Left cardiac atrium (tissue), 4 donors: ENCODE results near the gene MT1M. TPM values are rescaled to one million over a fixed set of nuclear protein-coding genes. Genes with fewer than 3 reads are reported as not detected.
"Not testable (repeated sequence)": the region's sequence is repeated elsewhere in the genome, so short reads cannot be mapped to it uniquely, and the experiment has no call there.

Experiments used
- ATAC-seq, 2 donors: fragments of 200-7000 bp; cut with Tn5 transposase; one replicate each; pipeline ENCODE4 v1.9.1; 2020; ENCODE audit warnings: mild to moderate bottlenecking in 2 of 2, moderate library complexity in 2 of 2
- DNase-seq: peaks from one replicate; pipeline ENCODE4 v3.0.0-alpha.2; 2020
- intact Hi-C, 2 donors: fragments of 100-400 bp; cut with DNase I; formaldehyde crosslinking; loops; one replicate each; pipeline versions ENCODE4 v1.14.1 to v1.15.1; 2022 to 2023
- total RNA-seq, 2 donors: library from RNA; stranded (reverse); fragmentation: NEBNext Ultra II Directional; extraction: Animal tissue kit (Norgen Biotek cat#: 25700); gene quantifications; one replicate each; pipeline ENCODE4 v1.2.1, GENCODE V29; 2021
- donor health status: DM: no; HTN: yes; CAD: no.
- donor health status: DM: no; HTN: yes; CAD: no; lungs with severe emphysema.
- donor health status: DM: yes; HTN: yes; CAD: no.
- donor health status: Dilated cardiomyopathy.

Gene MT1M
- total RNA-seq, 2 donors from 2014 or later, result 15.2 to 50.8 TPM

DNA sequence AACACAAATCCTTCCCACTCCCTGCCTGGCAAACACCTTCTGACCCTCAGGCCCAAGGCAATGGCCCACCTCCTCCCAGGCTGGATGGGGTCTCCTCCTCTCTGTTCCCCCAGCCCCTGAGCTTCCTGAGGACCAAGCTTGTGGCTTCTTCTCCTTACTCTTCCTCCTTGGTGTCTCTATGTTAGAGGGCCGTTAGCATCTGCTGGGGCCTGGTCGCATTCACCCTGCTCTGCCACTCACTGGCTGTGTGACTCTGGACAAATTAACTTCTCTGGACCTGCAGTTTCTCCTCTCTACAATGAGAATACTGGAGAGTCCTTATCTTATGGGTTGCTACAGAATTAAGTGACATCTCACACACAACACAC is 24.8 kb upstream of the MT1M start:
- intact Hi-C loops, result no loop called here
- no peak for ATAC-seq
- no peak for DNase-seq

DNA sequence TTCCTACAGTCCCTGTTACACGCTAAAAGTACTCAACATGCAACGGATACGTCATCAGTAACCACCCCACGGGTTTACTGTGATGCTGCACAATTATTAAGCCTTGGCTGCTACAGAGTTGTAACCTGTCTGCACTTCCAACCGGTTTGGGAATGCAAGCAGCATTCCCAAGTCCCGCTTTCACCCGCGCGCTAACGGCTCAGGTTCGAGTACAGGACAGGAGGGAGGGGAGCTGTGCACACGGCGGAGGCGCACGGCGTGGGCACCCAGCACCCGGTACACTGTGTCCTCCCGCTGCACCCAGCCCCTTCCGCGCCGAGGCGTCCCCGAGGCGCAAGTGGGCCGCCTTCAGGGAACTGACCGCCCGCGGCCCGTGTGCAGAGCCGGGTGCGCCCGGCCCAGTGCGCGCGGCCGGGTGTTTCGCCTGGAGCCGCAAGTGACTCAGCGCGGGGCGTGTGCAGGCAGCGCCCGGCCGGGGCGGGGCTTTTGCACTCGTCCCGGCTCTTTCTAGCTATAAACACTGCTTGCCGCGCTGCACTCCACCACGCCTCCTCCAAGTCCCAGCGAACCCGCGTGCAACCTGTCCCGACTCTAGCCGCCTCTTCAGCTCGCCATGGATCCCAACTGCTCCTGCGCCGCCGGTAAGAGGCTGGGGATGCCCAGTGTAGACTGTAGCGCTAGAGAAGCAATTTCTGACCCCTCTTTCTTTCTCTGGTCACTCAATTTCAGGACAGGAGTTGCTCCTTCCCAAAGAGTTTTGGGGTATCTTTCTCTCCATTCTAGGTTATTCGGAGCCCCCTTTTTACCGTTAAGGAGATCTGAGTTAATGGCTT is 24.2 kb upstream of the MT1M start, which contains the start of gene MT2A:
TSS of gene MT2A (plus strand) at position 542 of the 833 bp plus-strand sequence. CDS start at position 614, 72 bp downstream.
- peak; percentile 97 for DNase-seq
- intact Hi-C loops, result no loop called here

DNA sequence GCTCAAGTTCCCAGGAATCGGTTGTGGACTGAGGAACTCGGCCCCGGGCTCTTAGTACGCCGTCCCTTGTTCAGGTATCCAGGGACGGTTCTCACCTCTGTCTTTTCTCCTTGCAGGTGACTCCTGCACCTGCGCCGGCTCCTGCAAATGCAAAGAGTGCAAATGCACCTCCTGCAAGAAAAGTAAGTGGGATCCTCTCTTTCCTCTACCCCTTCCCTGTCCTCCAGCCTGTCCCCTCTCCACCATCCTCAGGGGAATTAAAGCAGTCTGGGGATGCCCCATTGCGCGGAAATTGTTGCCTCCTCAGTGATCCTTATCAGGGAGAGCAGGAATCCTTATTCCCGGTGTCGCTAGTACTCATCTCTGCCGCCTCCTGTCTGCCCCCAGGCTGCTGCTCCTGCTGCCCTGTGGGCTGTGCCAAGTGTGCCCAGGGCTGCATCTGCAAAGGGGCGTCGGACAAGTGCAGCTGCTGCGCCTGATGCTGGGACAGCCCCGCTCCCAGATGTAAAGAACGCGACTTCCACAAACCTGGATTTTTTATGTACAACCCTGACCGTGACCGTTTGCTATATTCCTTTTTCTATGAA is 23.5 kb upstream of the MT1M start:
- no peak for ATAC-seq
- intact Hi-C loops, result no loop called here
- no peak for DNase-seq

More for the DNA sequence above, 24.2 kb upstream of the MT1M start, which contains the start of gene MT2A:
- peak; percentile 83 to 85 for ATAC-seq

DNA sequence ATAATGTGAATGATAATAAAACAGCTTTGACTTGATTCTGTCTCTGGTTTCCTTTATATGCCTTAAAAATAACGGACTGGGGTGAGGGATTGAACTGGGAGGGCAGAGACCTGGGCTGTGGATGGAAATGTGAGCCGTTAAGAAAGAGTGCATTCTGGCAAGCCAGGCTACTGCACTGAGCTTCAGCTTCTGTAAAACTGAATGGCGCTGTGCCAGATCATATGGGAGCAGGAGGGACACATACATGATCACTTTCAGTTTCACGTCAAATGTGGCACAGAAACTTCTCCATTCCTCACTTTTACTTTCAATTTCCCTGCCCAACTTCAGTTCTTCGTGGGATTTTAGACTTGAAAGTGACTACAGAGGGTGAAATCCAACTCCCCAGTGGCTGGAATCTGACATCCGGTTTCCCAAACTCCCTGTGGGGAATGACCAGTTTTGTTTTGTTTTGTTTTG is 23.0 kb upstream of the MT1M start:
- peak; percentile 5 to 9 for ATAC-seq
- intact Hi-C loops, result no loop called here
- DNase-seq, result peak; percentile 77

DNA sequence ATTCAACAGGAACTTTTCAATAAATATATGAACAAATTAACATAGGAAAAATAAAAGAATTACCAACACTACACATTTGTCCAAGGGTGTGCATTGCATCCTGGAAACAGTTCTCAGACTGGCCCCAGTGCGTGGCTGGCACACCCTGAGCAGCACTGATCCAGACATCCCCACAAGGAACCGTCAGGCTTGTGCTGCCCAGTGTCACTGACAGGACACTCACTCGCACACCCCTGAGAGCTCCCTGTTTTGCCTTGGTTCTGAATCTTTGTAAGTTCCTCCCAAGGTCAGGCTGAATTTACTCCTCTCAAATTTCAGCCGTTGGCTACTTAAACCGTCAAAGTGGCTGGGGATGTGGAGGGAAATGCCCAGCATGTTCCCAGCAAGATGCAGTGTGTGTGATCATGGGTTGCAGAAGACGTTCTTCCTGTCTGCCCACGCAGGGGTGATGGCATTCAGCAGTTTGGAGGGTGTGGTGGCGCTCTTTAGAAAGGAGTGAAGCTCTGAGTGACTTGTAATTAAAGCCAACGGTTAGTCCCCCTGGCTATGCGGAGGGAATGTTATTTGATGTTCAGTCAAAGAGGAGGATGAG is 22.3 kb upstream of the MT1M start:
- peak; percentile 72 for DNase-seq

DNA sequence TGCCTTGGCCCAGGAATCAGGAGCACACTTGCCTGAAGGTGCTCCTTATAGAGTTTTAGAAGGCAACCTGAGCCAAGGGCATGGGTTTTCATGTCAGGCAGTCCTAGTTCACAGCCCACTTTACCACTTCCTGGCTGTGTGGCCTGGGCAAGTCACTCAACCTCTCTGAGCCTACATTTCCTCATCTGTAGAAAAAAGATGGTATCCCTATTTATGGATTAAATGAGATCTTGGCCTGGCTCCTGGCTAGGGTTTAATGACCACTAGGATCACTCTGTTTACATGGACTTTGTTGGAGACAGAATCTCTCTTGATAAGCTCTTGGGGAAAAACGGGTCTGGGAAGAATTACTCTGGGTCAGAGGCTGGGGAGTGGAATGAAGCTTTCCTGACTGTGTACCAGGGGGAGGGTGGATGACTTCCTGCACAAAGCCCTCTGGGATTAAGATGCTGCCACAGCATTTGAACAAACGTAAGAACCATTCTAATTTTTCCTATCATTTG is 21.8 kb upstream of the MT1M start:
- DNase-seq (no peak), ATAC-seq (no peak)
- intact Hi-C loops, result loop anchor here in 1 of 2 donors (2.0 kb wide), 1 partner anchor 72 kb away; the partner anchor contains the start of gene MT1X

More for the DNA sequence above, 22.3 kb upstream of the MT1M start:
- ATAC-seq, result peak; percentile 3 to 9
- intact Hi-C loops, result loop anchor here in 1 of 2 donors (2.0 kb wide), 1 partner anchor 73 kb away; the partner anchor contains the start of gene MT1X

DNA sequence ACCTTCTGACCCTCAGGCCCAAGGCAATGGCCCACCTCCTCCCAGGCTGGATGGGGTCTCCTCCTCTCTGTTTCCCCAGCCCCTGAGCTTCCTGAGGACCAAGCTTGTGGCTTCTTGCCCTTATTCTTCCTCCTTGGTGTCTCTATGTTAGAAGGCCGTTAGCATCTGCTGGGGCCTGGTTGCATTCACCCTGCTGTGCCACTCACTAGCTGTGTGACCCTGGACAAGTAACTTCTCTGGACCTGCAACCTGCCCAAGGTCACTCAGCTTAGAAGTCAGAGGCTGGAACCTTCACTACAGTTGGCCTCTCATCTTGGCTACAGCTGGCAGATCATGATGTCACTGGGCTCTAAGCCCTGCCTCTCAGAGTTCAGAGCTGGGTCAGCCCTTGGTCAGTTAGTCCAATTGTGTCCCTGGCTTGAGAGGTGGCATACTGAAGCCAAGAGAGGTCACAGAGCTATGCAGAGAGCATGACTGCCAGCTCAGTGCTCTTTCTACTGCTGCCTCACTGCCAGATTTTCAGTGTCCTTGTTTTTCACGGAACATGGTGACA is 21.1 kb upstream of the MT1M start:
- peak; percentile 80 for DNase-seq
- intact Hi-C loops, result loop anchor here in 1 of 2 donors (2.0 kb wide), 1 partner anchor 71 kb away; the partner anchor contains the start of gene MT1X
- ATAC-seq, result peak; percentile 27 to 56

DNA sequence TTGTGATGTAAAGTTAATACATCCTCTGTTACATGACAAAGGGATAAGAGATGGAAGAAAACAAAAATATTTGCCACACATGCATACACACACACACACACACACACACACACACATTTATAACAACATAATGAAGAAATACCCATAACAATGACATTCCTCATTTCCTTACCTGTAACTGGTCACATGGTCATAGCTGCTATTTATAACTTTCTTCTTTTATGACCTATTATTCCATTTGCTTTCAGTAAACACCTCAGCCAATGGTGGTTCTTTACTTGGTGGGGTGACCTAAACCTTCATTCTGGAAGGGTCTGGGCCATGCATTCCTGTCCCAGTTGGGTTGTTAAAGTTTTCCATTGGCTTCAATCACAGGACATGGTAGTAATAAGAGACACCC is 18.8 kb upstream of the MT1M start:
- ATAC-seq (no peak), DNase-seq (no peak)
- intact Hi-C loops, result no loop called here

DNA sequence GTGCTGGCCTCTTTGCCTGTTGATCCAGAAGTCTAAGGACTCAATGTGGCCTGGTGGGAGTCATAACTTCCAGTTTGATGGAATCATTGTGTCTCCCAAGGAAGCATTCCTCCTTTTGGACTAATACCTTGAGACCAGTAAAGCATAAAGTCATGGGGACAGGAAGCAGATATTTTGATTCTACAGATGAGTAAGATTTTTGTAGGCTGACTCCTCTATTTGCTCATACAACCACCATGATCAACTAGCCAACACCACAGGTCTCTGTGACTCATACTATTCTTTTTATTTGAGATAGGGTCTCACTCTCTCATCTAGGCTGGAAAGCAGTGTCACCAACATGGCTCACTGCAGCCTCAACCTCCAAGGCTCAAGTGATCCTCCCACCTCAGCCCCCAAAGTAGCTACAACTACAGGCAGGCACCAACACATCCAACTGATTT is 17.9 kb upstream of the MT1M start:
- DNase-seq (no peak), ATAC-seq (no peak)
- intact Hi-C loops, result no loop called here

DNA sequence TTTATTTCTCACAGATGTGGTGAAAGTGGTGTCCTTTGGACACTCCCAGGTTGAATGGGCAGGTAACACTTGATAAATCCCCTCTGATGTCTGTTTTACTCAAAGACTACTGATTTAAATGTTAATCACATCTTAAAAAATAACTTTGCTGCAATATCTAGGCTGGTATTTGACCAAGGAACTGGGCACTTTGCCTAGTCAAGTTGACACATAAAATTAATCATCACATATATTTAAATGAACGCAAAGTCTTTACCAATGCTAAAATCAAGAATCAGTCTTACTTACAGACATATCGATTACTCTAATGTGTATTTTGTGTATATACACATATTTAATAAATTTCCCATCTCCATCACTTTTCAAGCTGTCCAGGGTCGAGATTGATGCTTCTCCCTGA is 17.1 kb upstream of the MT1M start:
- no peak for ATAC-seq
- intact Hi-C loops, result no loop called here
- no peak for DNase-seq

DNA sequence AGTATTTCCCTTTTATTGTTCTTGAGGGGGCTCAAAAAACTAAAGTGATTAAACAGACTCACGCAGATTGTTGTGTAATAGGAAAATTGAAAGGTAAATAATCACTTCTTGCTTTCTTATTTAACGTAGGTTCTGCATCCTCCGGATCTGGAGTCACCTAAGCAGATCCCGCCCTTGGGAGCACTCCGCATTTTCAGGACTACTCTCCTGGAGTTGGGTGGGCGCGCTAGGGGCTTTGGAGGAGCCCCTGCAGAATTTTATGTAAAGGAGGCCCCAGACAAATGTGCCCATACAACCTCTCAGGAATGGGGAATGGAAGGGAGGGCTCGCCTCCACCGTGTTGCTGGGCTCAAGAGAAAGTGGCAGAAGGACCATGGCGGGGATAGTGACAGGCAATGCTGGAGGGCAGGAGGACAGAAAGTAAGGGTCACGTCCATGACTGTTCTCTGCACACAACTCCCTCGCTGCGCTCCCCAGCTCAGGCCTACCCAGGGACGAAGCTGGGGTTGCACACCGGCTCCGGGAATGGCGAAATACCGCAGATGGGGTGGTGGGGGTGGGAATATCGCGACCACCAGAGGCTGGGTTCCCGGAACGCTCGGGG is 15.7 kb upstream of the MT1M start:
- DNase-seq (no peak), ATAC-seq (peak; percentile 11 to 16)
- intact Hi-C loops, result no loop called here

DNA sequence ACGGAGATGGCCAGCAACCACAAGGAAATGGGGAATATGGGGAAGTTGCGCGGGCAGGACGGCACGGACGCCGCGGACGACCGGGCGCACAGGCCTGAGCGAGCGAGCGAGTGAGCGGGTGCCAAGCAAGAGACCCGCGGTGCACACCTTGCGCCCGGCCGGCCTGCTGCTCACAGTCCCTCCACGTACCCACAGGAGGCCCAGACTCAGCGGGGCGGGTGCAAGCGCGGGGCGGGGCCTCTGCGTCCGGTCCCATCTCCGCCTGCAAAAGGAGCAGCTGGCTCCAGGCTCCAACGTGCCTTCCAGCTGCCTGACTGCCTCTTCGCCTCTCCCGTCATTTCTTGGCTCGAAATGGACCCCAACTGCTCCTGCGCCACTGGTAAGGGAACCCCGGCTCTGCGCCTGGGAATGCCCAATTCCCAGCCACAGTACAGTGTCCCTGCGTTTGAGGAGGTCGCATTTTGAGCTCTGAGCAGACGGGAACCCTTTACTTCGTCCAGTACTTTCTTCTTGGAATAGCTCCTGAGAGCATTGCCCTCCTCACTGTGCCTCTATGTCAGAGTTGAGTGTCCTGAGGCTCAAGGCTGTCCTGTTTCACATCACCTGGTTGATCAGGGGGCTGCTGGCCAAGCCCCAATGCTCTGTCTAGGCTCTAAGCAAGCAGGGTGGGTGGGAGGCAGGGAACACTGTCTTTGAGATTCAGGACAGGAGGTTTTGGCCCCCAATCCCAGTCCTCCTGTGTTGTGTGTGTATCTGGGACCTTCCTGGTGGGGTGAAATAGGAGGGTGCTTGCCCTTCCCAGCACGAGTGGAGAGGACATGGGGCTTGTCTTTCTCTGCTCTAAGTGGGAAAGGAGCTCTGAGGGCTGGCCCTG is 15.0 kb upstream of the MT1M start:
- DNase-seq (peak; percentile 88), ATAC-seq (peak; percentile 96 to 98)
- intact Hi-C loops, result no loop called here

DNA sequence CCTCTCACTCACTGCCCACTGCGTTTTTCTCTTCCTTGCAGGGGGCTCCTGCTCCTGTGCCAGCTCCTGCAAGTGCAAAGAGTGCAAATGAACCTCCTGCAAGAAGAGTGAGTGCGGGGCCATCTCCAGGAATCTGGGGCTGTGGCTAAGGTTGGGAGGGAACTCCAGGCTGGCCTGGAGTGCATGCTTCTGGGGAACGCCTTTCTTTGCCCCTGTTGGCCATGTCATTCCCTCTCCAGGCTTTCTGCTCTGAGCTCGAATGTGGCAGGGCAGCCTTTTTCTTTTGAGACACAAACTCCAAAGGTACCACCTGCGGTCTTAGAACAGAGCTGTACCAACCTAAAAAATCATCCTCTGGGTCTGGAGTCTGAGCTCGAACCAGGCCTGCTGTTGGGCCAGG is 14.3 kb upstream of the MT1M start:
- DNase-seq (no peak), ATAC-seq (no peak)
- intact Hi-C loops, result no loop called here

DNA sequence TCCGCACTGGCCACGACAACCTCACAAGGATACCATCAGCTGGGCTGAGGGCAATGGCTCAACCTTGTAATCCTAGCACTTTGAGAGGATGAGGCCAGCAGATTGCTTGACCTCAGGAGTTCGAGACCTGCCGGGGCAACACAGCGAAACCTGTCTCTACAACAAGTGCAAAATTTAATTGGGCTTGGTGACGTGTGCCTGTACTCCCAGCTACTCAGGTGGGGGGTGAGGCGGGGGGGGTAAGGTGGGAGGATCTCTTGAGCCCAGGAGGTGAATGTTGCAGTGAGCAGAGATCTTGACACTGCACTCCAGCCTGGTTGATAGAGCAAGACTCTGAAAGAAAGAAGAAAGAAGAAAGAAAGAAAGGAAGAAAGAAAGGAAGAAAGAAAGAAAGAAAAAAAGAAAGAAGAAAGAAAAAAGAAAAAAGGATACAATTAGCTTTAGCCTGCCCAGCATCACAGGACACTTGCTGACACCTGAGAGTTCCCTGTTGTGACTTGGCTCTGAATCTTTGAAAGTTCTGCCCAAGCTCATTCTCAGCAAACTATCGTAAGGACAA is 12.0 kb upstream of the MT1M start:
- intact Hi-C loops, result no loop called here
- ATAC-seq (no peak), DNase-seq (no peak)

DNA sequence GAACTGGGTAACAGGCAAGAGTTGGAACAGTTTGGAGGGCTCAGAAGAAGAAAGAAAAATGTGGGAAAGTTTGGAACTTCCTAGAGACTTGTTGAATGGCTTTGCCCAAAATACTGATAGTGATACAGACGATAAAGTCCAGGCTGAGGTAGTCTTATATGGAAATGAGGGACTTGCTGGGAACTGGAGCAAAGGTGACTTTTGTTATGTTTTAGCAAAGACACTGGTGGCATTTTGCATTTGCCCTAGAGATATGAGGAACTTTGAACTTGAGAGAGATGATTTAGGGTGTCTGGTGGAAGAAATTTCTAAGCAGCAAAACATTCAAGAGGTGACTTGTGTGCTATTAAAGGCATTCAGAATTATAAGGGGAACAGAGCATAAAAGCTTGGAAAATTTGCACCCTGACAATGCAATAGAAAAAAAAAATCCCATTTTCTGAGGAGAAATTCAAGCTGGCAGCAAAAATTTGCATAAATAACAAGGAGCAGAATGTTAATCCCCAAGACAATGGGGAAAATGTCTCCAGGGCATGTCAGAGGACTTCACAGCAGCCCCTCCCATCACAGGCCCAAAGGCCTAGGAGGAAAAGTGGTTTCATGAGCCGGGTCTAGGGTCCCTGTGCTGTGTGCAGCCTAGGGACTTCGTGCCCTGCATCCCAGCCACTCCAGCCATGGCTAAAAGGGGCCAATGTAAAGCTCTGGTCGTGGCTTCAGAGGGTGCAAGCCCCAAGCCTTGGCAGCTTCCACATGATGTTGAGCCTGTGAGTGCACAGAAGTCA is 10.6 kb upstream of the MT1M start:
- DNase-seq, ATAC-seq, intact Hi-C loops: not testable (repeated sequence)

DNA sequence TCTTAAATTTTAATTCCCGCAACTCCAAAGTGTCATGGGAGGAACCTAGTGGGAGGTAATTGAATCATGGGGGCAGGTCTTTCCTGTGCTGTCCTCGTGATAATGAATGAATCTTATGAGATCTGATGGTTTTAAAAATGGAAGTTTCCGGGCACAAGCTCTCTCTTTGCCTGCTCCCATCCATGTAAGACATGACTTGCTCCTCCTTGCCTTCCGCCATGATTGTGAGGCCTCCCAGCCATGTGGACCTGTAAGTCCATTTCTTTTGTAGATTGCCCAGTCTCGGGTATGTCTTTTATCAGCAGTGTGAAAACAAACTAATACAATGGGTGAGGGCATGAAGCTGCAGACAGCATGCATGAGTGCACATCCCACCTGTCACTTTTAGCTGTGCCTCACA is 9.3 kb upstream of the MT1M start:
- ATAC-seq, DNase-seq, intact Hi-C loops: not testable (repeated sequence)

DNA sequence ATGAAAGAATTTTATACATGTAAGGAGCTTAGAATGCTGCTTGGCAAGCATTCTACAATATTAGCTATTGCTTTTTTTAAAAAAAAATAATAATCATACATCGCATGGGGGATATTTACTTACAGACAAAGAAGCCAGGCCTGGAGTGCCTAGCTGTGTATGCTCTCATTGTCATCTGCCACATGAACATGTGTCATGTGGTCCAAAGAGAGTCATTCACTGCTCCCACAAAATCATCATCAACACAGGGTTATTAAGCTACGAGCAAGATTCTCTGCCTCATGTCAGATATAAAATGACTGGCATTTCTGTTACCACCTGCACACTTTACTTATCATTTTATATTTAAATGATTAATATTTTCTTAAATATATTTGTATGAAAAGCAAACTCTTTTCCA is 8.8 kb upstream of the MT1M start:
- ATAC-seq (no peak), DNase-seq (no peak)
- intact Hi-C loops, result no loop called here
